22Rv1 (cell line): Measurements from ENCODE around the gene ZNF385C.

Source experiments
- ZFX ChIP-seq: fragments of 450-650 bp; IDR thresholded peaks from 2 replicates; pipeline ENCODE4 v1.6.1; 2017; ENCODE audit warnings: antibody characterized with exemption, borderline replicate concordance
- TF ChIP-seq, protein P1 (sequence below): fragments of 450-650 bp; IDR thresholded peaks from 2 replicates; pipeline ENCODE4 v1.5.1; 2017; ENCODE audit warnings: mild to moderate bottlenecking

GRCh38 chr17:42005166-42005565 is 93.1 kb downstream of the ZNF385C start:
- TF ChIP-seq, protein P1, sequence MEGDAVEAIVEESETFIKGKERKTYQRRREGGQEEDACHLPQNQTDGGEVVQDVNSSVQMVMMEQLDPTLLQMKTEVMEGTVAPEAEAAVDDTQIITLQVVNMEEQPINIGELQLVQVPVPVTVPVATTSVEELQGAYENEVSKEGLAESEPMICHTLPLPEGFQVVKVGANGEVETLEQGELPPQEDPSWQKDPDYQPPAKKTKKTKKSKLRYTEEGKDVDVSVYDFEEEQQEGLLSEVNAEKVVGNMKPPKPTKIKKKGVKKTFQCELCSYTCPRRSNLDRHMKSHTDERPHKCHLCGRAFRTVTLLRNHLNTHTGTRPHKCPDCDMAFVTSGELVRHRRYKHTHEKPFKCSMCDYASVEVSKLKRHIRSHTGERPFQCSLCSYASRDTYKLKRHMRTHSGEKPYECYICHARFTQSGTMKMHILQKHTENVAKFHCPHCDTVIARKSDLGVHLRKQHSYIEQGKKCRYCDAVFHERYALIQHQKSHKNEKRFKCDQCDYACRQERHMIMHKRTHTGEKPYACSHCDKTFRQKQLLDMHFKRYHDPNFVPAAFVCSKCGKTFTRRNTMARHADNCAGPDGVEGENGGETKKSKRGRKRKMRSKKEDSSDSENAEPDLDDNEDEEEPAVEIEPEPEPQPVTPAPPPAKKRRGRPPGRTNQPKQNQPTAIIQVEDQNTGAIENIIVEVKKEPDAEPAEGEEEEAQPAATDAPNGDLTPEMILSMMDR, result no peak
- no peak for TF ChIP-seq ZFX
